IPS-11a (cell line): ENCODE measurements around the gene TMOD2.

Source experiments
- H3K4me3 ChIP-seq: one replicate; pipeline ENCODE4 v1.5.1; 2013; ENCODE audit warnings: low read depth, low read length, control low read depth

Gene TMOD2

GRCh38 chr15:51735228-51736010 is 16.0 kb upstream of the TMOD2 start:
- no peak overlapping the region for H3K4me3 ChIP-seq

- no peak overlapping the region for H3K4me3 ChIP-seq
Measured at GRCh38 chr15:51736069-51736468, 15.3 kb upstream of the TMOD2 start.

GRCh38 chr15:51736751-51737521 is 14.5 kb upstream of the TMOD2 start:
- peak overlapping the region; percentile 46 for H3K4me3 ChIP-seq

- peak within 1 kb of the TSS; percentile 46 for H3K4me3 ChIP-seq
Measured at GRCh38 chr15:51737522-51738305, 13.7 kb upstream of the TMOD2 start, which contains the start of gene LYSMD2. LYSMD2 (minus strand) TSS chr15:51737655; CDS start chr15:51737622, 33 bp downstream.

GRCh38 chr15:51738553-51738952 is 12.8 kb upstream of the TMOD2 start:
- no peak overlapping the region for H3K4me3 ChIP-seq

GRCh38 chr15:51739061-51739712 is 12.2 kb upstream of the TMOD2 start:
- H3K4me3 ChIP-seq: no peak overlapping the region

GRCh38 chr15:51749307-51749706 is 2.1 kb upstream of the TMOD2 start:
- no peak overlapping the region for H3K4me3 ChIP-seq

GRCh38 chr15:51750186-51750585 is 1.2 kb upstream of the TMOD2 start:
- H3K4me3 ChIP-seq: no peak overlapping the region

- H3K4me3 ChIP-seq: peak overlapping the region; percentile 60
Measured at GRCh38 chr15:51751697-51752683, 593 bp downstream of the TMOD2 start.

GRCh38 chr15:51752888-51753287 is 1.5 kb downstream of the TMOD2 start:
- H3K4me3 ChIP-seq: no peak overlapping the region

GRCh38 chr15:51754267-51754666 is 2.9 kb downstream of the TMOD2 start:
- no peak overlapping the region for H3K4me3 ChIP-seq

- no peak overlapping the region for H3K4me3 ChIP-seq
Measured at GRCh38 chr15:51755790-51756189, 4.4 kb downstream of the TMOD2 start.

GRCh38 chr15:51756482-51756881 is 5.1 kb downstream of the TMOD2 start:
- H3K4me3 ChIP-seq: no peak overlapping the region

GRCh38 chr15:51757450-51757849 is 6.1 kb downstream of the TMOD2 start:
- H3K4me3 ChIP-seq: no peak overlapping the region

- no peak overlapping the region for H3K4me3 ChIP-seq
Measured at GRCh38 chr15:51758645-51759044, 7.2 kb downstream of the TMOD2 start.

- no peak overlapping the region for H3K4me3 ChIP-seq
Measured at GRCh38 chr15:51759557-51760070, 8.2 kb downstream of the TMOD2 start.

GRCh38 chr15:51760805-51761204 is 9.4 kb downstream of the TMOD2 start:
- no peak overlapping the region for H3K4me3 ChIP-seq

- no peak overlapping the region for H3K4me3 ChIP-seq
Measured at GRCh38 chr15:51765751-51766150, 14.4 kb downstream of the TMOD2 start.

GRCh38 chr15:51766341-51766740 is 14.9 kb downstream of the TMOD2 start:
- H3K4me3 ChIP-seq: no peak overlapping the region
